Heart left ventricle (tissue), 16 donors: ENCODE measurements around the gene REV3L. TPM values are rescaled to one million over a fixed set of nuclear protein-coding genes. Genes with fewer than 3 reads are reported as not detected.
A peak's percentile ranks its signal among the peaks of the same experiment; 100 is the strongest.

Experiments
- ATAC-seq, 4 donors: fragments of 200-7000 bp; cut with Tn5 transposase; one replicate each; pipeline ENCODE4 v1.9.1; 2020 to 2022; ENCODE audit warnings: moderate library complexity in 4 of 4, mild to moderate bottlenecking in 3 of 4, moderate number of reproducible peaks in 1 of 4
- DNase-seq, 5 donors: peaks; one replicate each; pipeline ENCODE4 v3.0.0-alpha.2; 2020
- H3K27ac ChIP-seq, 12 donors: fragments of 200-600 bp; sonication (generic) in 4 of 12; one replicate each; pipeline versions ENCODE4 v1.5.0 to v1.8.0; 2016 to 2022; ENCODE audit warnings: mild to moderate bottlenecking in 2 of 12
- H3K27me3 ChIP-seq, 9 donors: fragments of 200-600 bp; sonication (generic) in 2 of 9; one replicate each; pipeline versions ENCODE4 v1.5.1 to v1.8.0; 2016 to 2022; ENCODE audit warnings: mild to moderate bottlenecking in 3 of 9
- H3K36me3 ChIP-seq, 9 donors: fragments of 200-600 bp; sonication (generic) in 2 of 9; one replicate each; pipeline versions ENCODE4 v1.5.0 to v1.8.0; 2018 to 2022; ENCODE audit warnings: mild to moderate bottlenecking in 2 of 9
- H3K4me1 ChIP-seq, 12 donors: fragments of 200-600 bp; sonication (generic) in 4 of 12; one replicate each; pipeline versions ENCODE4 v1.5.0 to v1.8.0; 2016 to 2022; ENCODE audit warnings: mild to moderate bottlenecking in 3 of 12
- H3K4me3 ChIP-seq, 12 donors: fragments of 200-600 bp; sonication (generic) in 4 of 12; one replicate each; pipeline versions ENCODE4 v1.5.0 to v1.8.0; 2017 to 2022; ENCODE audit warnings: mild to moderate bottlenecking in 9 of 12, moderate library complexity in 4 of 12
- H3K9me3 ChIP-seq, 12 donors: fragments of 200-600 bp; sonication (generic) in 4 of 12; one replicate each; pipeline versions ENCODE4 v1.5.0 to v1.8.0; 2016 to 2022; ENCODE audit warnings: mild to moderate bottlenecking in 1 of 12
- CTCF ChIP-seq, 12 donors: fragments of 200-600 bp; sonication (generic) in 4 of 12; IDR thresholded peaks; one replicate each; pipeline versions ENCODE4 v1.5.0 to v1.8.0; 2018 to 2022; ENCODE audit warnings: antibody characterized with exemption in 12 of 12, mild to moderate bottlenecking in 5 of 12
- POLR2A ChIP-seq, 2 donors: fragments of 450-650 bp; IDR thresholded peaks; one replicate each; pipeline ENCODE4 v1.6.1; 2017; ENCODE audit warnings: antibody characterized with exemption in 2 of 2, mild to moderate bottlenecking in 2 of 2, moderate library complexity in 2 of 2
- WGBS, 4 donors: extraction: QIAGEN DNeasy Blood & Tissue Kit in 2 of 4; methylation state at CpG; one replicate each; pipeline versions ENCODE4 v1.1.5 to v1.1.7; 2013 to 2018; 5-methylcytosine and 5-hydroxymethylcytosine counted together
- intact Hi-C, 10 donors: fragments of 100-400 bp; cut with DNase I; formaldehyde crosslinking; loops; one replicate each; pipeline versions ENCODE4 v1.11.1 to v1.14.2; 2022
- polyA plus RNA-seq, 2 donors: library from polyadenylated mRNA; stranded (reverse); fragments of 200-250 nt; gene quantifications; one replicate each; pipeline ENCODE4 v1.2.3, GENCODE V29; 2013
- total RNA-seq, 9 donors: library from RNA; depleted of rRNA in 2 of 9; stranded (reverse); fragments of >200 nt in 2 of 9; fragmentation: NEBNext Ultra II Directional in 3 of 9; extraction: Animal tissue kit (Norgen Biotek cat#: 25700) in 3 of 9; gene quantifications; one replicate each; pipeline versions ENCODE4 v1.1.0 to v1.2.4, GENCODE V29; 2016 to 2023
- donor health status: ischemic (EF 13 %, LVEDD 7.1; RV severe dilation, severe dysfunction).
- donor health status: healthy with polysubstance abuse.
- donor health status: DM: no; HTN: yes; CAD: no.
- donor health status: DM: no; HTN: no; CAD: no.
- donor health status: ischemic (EF 25% LVEDD 6.9; RV normal size, moderate dysfunction).
- donor health status: ischemic (EF 25% LVEDD 5.7; RV mildly dilated, moderate dysfunction).
- donor health status: healthy.
- donor health status: DM: yes; HTN: yes; CAD: no.
- donor health status: ischemic (EF 35%, LVEDD 5.7; RV mildly dilated, moderate dysfunction).
- donor health status: nonischemic (EF 11% LVEDD 7.7; RV severe dilation, severe dysfunction).
- donor health status: DM: yes; HTN: yes; CAD: no.
- donor health status: PGD.
- donor health status: ischemic (EF 29% LVEDD 5.4; RV normal size, mild dysfunction).
- donor health status: nonischemic (EF 23%, LVEDD 6.1; RV moderate dilation, normal function).

Gene REV3L
- total and polyA plus RNA-seq, 11 donors, result 6.1 to 20.0 (median 13.0) TPM

- ATAC-seq, result no peak
- WGBS, 4 donors, result 95 to 98% (median 98%) methylated on average over 4 of the region's 4 CpGs
- Histone ChIP-seq H3K4me3 (no peak overlapping the region), H3K9me3 (peaks cover 0 to 26% (median 12%) of the 10 kb centered on the region in 12 donors), H3K27ac (no peak overlapping the region), H3K4me1 (peaks cover 0 to 21% (median 0%) of the 10 kb centered on the region in 12 donors), H3K36me3 (peaks cover 0 to 65% (median 36%) of the 10 kb centered on the region in 9 donors), H3K27me3 (no peaks in the 10 kb centered on the region)
- intact Hi-C loops, result no loop called here
- no peak for TF ChIP-seq CTCF (IDR thresholded peaks at IDR 0.05)
- TF ChIP-seq POLR2A (IDR thresholded peaks at IDR 0.05), result no peak
- DNase-seq, result no peak
These were observed 212.9 kb downstream of the REV3L start for GRCh38 chr6:111270121-111270520.

DNA sequence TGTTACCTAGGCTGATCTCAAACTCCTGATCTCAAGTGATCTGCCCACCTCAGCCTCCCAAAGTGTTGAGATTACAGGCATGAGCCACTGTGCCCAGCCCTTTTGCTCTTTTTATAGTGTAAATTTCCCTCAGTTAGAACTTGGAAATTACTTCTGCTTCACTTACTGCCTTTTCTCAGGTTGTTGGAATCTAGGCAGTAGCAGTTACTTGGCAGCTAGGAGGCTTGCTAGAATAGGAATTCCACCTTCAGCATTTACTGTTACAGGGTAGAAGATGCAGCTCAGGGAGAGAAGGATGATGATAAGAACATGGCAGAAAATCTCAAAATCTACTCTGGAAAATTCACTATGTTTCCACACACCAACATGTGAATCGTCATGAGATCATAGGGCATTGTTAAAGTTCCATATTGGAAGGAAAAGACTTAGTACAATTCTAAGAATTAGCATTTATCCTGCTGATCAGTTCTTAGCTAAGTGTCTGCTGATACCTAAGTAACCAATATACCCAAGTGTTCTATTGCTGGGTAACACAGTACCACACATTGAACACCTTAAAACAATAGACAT lies 213.5 kb downstream of the REV3L start:
- ATAC-seq (no peak), DNase-seq (no peak)
- H3K9me3 ChIP-seq, result peaks cover 0 to 20% (median 7%) of the 10 kb centered on the region in 12 donors
- H3K4me3 ChIP-seq, result no peak overlapping the region
- peaks cover 0 to 21% (median 0%) of the 10 kb centered on the region in 12 donors for H3K4me1 ChIP-seq
- intact Hi-C loops, result loop anchor here in 4 of 10 donors (10.0 kb wide), 2 partner anchors 375 to 775 kb away; no protein-coding TSS in a partner anchor
- no peak overlapping the region for H3K27ac ChIP-seq
- peaks cover 0 to 62% (median 38%) of the 10 kb centered on the region in 9 donors for H3K36me3 ChIP-seq
- 88 to 95% (median 93%) methylated on average over 1 of the region's 1 CpG for WGBS, 4 donors
- no peaks in the 10 kb centered on the region for H3K27me3 ChIP-seq
- TF ChIP-seq POLR2A (IDR thresholded peaks at IDR 0.05) (no peak), CTCF (IDR thresholded peaks at IDR 0.05) (no peak)

DNA sequence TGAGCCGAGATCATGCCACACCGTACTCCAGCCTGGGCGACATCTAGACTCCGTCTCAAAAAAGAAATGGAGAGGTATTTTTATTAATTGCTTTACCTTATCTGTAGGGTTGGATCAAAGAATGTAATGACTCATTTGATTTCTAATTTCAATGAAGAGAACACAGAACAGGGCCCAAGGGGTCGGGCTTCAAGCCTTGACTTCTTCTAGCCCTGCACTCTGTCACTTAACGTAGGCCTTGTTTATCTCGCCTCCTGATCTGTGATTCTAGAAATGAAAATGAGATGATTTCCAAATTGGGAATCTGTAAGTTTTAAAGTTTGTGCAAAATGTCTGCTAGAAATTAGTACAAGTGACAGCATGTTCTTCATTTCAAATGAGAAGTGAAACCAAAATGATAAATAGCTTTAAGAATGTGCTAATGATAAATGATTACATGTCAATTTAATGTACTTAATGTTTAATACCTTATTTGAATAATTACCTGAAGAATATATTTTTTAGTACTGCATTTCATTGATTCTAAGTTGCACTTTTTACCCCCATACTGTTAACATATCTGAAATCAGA lies 215.2 kb downstream of the REV3L start:
- intact Hi-C loops, result loop anchor here in 4 of 10 donors (10.0 kb wide), 2 partner anchors 377 to 777 kb away; no protein-coding TSS in a partner anchor
- TF ChIP-seq CTCF (IDR thresholded peaks at IDR 0.05) (no peak), POLR2A (IDR thresholded peaks at IDR 0.05) (no peak)
- ATAC-seq (no peak), DNase-seq (no peak)
- peaks cover 0 to 21% (median 0%) of the 10 kb centered on the region in 12 donors for H3K4me1 ChIP-seq
- no peak overlapping the region for H3K4me3 ChIP-seq
- H3K27ac ChIP-seq, result no peak overlapping the region
- H3K27me3 ChIP-seq, result no peaks in the 10 kb centered on the region
- peaks cover 0 to 55% (median 42%) of the 10 kb centered on the region in 9 donors for H3K36me3 ChIP-seq
- peaks cover 0 to 3% (median 0%) of the 10 kb centered on the region in 12 donors for H3K9me3 ChIP-seq
- 90 to 96% (median 94%) methylated on average over 7 of the region's 7 CpGs for WGBS, 4 donors

DNA sequence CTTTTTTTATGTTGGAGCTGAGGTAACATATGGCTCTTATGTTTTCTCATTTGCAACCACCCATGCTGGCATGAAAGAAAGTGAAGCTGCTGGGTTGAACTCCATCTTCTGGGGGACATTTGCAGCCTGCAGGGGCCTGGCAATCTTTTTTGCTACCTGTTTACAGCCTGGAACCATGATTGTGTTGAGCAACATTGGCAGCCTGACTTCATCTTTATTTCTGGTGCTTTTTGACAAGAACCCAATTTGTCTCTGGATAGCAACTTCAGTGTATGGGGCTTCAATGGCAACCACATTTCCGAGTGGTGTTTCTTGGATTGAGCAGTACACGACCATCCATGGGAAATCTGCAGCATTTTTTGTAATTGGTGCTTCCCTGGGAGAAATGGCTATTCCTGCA lies 216.7 kb downstream of the REV3L start:
- intact Hi-C loops, result loop anchor here in 4 of 10 donors (10.0 kb wide), 2 partner anchors 379 to 779 kb away; no protein-coding TSS in a partner anchor
- peak overlapping the region in 2 of 12 donors; percentile 17 to 42 for H3K27ac ChIP-seq
- no peaks in the 10 kb centered on the region for H3K27me3 ChIP-seq
- WGBS, 4 donors, result 94 to 100% (median 95%) methylated on average over 2 of the region's 2 CpGs
- H3K4me3 ChIP-seq, result no peak overlapping the region
- peaks cover 0 to 54% (median 42%) of the 10 kb centered on the region in 9 donors for H3K36me3 ChIP-seq
- TF ChIP-seq POLR2A (IDR thresholded peaks at IDR 0.05) (no peak), CTCF (IDR thresholded peaks at IDR 0.05) (no peak)
- H3K4me1 ChIP-seq, result peaks cover 0 to 21% (median under 1%) of the 10 kb centered on the region in 12 donors
- DNase-seq (no peak), ATAC-seq (no peak)
- no peaks in the 10 kb centered on the region for H3K9me3 ChIP-seq
